Embryonic facial prominence (tissue), 1 donor: ENCODE results near the gene COL24A1.
"Not testable (repeated sequence)": the region's sequence is repeated elsewhere in the genome, so short reads cannot be mapped to it uniquely, and the experiment has no call there.

Experiments
- DNase-seq: peaks from one replicate; pipeline ENCODE4 v3.0.0-alpha.2; 2016; ENCODE audit errors: extremely low spot score

Gene COL24A1

DNA sequence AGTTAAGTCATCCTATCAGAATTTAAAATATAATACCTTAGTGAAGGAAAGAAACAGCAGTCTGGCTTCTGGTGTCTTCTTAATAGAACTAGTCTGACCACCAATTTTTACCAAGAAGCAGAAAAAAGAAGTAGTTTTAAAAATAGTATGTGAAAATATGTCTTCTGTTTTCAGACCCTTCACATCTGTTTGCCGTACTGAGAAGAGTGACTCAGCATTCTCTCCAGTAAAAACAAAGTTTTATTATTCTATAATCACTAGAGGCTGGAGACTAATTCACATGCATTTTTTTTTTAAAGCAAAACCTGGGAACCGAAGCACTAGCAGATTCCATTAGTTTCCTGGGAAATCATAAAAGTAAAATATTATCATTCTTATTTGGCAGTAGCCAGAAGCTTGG is 163.8 kb downstream of the COL24A1 start:
- DNase-seq = peak; percentile 21

DNA sequence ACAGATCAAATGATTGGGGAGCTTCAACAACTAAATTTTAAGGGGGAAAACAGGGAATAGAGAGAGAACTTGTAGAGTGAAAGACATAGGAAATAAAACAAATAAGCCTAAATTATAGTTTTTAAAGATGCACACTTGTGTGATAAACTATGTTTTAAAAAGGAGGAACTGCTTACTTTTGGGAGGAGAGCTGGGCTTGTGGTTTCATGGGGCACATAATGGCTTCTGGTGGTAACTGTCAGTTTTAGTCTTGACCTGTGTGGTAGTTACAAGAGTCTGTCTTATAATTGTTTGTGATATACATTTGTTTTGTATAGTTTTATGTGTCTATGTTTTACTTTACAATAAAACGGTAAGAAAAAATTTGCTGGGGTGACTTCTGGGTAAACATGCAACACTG is 165.3 kb downstream of the COL24A1 start:
- no peak for DNase-seq

DNA sequence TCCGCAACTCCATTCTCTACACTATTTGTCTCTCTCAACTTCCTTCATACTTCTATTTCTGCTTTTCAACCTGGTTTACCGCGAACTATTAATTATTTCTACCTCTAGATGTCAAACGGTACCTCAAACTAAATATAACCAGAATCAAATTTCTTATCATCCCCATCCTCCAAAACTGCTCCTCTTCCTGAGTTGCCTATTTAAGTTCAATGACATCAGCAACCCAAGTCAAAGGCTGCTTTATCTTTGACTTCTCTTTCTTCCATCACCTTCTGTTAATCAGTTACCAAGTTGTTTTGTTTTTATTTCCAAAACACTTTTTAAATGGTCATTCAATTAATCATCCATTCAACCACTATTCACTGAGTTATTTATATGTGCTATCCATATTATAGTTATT is 171.9 kb downstream of the COL24A1 start:
- DNase-seq = no peak

DNA sequence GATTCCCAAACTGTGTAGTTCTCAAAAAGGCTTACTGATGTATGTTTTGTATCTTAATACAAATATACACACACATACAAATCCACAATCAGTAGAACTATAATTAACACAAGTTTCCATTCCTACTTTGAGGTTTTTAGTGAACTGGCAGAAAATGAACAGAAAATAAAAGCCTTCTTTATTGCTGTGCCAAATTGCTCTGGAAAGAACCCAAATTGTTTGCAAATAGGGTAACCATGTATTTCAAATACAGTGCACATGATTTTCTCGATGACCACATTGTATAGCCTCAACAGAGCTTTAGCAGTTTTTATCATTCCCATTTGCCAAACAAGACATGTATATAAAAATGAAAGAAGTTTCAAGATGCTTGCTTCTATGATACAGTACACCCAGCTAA is 173.3 kb downstream of the COL24A1 start:
- DNase-seq = no peak

DNA sequence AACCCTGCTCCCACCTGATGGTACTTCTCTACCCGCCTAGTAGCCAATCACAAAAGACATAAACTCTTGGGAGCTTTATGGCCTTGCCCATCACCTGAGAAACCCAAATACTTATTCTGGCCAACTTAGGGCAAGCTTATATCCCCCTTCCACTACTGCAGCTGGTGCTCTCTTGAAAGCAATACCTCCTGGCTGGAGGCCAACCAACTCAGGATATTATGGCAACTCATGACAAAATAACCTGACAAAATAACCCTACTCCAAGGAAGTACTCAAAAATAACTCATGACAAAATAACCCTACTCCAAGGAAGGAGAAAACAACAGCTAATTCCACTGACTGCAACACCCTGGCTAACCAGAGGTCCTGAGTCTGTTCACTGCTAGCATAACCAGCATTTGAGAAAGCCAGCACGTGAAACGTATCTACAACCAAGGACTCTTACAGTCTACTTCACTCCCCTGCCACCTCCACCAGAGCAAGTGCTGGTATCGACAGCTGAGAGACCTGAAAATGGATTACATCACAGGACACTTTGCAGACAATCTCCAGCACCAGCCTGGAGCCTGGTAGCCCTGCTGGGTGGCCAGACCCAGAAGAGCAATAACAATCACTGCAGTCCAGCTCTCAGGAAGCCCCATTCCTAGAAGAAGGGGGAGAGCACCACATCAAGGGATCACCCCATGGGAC is 179.9 kb downstream of the COL24A1 start:
- no peak for DNase-seq

DNA sequence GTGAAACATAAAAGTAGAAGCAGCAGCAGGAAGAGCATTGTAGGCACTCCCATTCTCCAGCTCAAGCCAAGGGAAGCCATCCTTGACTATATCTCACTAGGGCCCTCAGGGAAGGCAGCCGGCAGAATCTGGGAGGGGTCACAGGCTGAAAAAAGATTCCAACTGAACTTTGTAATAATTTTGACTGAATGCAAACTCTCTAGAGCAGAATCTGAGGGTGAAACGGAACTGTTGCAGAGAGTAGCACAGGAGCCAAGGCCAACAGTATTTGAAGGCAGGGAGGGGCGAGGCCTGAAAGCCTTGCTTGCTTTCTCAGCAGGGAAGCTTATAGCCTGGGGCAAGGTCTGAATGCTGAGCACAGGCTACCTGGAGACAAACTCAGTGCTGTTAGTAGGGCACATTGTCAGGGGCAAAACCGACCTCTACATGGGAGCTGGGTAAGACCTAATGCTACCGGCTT is 180.6 kb downstream of the COL24A1 start:
- DNase-seq = no peak

DNA sequence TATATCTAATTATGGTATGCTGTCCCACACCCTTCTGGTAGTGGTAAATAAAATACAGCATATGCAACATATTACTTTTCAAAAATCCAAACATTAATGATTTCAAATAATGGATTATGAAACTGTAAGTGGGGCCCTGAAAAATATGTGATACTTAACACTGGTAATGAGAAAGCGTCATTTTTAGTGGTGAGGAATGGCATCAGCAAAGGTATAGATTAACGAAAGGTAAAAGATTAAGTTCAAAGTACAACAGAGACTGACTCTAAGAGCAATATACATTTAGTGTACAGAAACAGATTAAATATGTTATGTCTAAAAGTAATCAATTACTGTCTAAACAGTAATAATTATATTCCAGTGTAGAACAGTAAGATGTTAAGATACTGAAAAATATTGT is 194.1 kb downstream of the COL24A1 start:
- DNase-seq = no peak

DNA sequence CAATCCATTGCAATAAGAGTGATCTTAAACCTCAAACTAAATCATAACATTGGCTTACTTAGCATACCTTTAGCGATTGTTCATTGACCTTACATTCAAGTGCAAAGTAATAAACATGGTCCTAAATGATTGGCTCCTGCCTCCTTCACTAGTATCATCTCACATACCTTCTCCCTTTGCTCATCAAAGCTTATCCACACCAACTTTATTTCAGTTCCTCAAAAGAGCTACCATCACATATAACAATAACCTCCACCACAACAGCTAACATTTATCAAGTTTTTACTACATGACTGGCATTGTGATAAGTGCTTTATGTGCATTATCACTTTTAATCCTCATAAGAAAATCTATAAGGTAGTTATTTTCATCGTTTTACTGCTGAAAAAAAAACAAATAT is 198.8 kb downstream of the COL24A1 start:
- no peak for DNase-seq

DNA sequence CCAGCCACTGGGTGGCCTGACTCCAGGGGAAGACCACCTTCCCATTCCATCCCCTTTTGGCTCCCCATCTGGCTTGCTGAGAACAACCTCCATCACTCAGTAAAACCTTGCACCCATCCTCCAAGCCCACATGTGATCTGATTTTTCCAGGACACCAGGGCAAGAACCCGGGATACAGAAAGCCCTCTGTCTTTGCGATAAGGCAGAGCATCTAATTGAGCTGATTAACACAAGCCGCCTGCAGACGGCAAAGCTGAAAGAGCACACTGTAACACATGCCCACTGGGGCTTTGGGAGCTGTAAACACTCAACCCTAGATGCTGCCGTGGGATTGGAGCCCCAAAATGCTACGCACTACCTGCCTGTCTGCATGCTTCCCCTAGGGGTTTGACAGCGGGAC is 201.4 kb downstream of the COL24A1 start:
- DNase-seq = not testable (repeated sequence)

DNA sequence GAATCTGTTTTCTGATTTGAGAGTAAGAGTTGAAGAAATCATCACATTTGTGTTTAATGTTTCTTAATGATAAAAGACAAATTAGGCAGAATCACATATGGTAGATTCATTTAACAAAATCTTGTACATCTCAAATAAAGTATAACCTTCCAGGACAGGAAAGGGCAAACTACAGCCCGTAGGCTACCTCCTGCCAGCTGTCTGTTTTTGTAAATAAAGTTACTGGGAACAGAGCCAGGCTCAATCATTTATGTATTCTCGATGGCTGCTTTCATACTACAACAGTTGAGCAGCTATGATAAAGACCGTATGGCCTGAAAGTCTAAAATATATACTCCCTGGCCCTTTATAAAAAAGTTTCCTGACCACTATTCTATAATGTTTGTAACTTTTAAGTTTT is 204.1 kb downstream of the COL24A1 start:
- no peak for DNase-seq

DNA sequence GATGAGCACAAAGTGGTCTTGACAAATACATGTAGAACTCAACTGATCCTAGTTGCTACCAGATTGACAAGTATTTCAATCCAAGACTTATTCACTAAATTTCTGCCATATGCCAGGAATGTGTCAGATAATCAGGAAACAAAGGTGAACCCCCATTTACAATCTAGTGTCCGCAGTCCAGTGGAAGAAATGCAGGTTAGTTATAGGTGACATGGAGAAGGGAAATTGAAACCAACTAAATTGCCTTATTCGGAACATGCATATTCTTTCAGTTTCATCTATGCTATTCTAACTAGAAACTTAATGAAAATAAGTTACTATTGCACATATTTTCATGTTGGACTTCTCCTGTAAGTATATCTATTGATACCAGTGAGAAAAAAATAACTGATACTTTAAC is 209.4 kb downstream of the COL24A1 start:
- no peak for DNase-seq

DNA sequence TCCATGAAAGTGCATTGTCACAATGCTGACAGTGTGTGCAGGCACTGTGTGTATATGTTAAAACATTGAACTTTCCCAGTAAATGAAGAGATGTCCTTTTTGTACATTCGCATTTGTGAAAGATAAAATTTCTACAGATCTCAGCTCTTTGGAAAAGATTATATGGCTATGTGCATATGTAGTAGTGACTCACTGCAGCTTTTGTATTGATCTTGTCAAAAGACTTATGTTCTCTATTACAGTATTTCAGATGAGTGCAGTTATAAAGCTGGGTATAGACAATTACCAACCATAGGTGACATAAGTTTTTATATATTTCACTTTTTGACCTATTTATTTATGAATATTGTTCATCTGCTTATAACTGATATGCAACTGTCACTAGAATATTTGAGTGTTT is 212.6 kb downstream of the COL24A1 start:
- no peak for DNase-seq

DNA sequence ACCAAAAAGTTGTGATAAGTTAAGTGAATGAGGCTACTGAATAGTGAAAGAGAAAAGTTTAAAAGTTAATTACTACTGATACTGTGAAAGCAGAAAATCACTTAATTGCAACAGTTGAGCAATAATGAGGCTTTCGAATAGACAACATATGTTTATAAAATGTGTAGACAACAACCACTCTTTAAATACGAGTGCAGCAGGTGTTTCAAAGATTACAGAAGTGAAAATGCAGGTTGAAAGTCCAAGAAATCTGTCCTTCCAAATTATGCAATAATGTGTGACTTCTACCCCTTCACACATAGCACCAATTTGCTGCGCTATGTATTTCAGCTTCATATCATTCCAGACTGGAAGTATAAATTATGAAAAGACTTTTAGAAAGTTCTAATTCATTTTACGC is 213.0 kb downstream of the COL24A1 start:
- DNase-seq = no peak

DNA sequence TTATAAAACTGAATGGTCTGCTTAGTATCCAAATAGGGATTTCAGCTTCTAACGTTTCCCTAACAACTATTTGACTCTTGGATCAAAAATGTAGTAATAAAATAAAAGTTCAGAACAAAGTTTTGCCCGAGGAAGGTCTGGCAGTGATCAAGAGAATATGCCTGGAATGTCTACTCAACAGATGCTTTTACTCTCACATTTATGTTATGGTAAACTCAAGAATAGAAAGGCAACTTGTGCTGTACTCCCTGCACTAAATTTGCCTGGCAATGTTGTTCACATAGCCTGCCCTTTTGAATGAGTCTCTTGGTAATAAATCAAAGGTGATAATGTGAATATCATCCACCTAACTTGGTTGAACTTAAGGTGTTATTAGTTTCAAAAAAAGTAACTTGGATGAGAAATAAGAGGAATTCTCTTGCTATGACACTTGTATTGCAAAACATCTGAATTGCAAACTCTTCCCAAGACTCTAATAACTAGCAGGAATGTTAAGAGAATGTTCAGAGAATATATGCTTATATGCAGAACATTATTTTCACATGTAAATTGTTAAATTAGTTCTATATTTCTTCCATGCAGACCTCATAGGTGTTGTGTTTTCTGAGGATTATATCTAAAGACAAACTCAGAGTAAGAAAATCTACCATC is 215.8 kb downstream of the COL24A1 start:
- DNase-seq = peak; percentile 77

DNA sequence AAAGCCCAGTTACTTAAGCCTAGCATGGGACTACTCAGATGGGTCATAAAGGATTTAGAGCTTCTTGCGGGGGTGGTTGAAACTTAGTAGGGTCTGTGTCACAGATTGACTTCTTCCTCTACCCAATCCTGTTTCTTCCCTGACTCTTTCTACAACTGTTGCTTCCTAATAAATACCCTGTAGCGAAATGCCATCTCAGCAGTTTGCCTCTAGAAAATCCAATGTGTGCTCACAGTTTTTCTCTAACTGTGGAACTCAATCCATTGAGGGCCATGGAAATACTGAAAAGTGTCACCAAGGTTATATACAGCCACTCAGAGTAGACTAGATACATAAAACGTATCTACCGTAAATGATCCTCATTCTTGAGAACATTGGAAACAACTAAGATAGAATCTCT is 217.7 kb downstream of the COL24A1 start:
- no peak for DNase-seq

DNA sequence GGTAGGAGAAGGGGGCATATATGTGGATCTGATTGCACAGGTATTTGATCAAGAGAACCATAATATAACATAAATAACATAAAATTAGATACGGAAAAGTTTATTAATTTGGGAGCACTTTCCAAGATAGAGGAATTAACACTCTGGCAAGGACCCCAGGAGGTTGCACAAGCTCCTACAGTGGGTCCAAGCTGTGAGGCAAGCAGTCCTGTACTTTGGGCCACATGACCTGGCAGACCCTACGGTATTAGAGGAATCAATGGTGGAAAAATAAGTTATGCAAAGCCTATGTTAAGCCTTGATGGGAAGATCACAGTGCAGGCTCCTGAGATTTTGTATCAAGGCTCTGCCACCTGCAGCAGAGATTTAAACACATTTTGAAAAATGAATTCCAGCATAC is 220.1 kb downstream of the COL24A1 start:
- no peak for DNase-seq

DNA sequence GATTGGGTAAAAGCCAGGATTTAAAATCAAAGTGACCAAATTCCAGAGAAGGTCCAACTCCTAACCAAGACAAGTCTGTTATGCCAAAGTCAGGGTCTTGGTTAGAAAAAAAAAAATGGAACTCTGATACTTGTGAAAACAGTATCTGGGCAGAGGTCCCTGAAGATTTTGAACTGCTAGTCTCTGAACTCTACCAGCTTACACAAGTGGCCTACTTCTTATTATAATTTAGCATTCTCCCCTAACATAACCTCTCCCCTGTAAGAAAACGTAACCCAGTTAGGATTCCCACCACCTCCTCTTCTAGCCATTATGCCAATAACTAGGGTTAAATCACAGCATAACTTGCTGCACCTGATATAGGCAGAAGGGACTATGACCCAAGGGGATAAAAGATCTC is 220.5 kb downstream of the COL24A1 start:
- no peak for DNase-seq

DNA sequence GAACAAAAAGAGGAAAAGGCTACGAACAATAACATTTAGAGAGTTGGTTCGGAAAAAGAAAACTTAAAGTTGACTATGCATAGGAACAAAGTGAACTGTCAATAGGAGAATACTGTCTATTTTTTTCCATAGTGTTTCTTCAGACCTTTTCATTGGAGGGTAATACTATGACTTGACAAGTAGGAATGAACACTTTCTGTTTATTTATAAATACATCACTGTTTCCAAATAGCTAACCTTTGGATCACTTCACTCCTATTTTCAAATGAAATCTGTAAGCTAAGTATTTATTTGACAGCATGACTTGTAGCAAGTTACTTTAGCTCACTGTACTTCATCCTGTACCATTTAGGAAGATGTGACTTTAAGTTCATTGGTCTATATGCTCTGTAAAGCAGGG is 221.3 kb downstream of the COL24A1 start:
- DNase-seq = no peak

DNA sequence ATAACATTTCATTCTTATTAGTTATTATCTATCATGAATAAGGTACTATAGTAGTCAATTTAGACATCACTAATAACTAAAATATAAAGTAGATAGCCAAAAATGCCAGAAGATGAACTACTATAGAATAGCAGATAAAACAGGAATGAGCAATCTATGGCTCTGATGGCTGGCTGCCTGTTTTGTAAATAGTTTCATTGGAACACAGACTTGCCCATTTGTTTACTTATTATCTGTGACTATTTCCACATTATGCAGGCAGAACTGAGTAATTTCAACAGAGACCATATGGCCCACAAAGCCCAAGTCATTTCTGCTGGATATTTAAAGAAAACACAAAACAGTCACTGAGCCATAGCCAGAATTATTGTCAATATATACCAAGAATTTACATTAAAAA is 222.1 kb downstream of the COL24A1 start:
- DNase-seq = no peak

DNA sequence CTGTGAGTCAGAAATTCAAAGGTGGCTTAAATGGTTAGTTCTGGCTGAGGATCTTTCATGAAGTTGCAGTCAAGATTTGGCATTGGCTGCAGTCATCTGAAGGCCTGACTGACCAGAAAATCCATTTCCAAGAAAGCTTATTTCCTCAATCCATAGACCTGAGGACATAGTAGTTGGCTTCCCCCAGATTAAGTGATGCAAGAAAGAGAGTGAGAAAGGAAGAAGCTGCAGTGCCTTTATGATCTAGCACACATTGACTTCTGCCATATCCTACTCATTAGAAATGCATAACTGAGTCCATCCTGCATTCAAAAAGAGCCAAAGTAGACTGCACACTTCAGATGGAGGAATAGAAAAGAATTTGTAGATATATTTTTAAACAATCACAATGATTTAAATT is 222.6 kb downstream of the COL24A1 start:
- DNase-seq = no peak

DNA sequence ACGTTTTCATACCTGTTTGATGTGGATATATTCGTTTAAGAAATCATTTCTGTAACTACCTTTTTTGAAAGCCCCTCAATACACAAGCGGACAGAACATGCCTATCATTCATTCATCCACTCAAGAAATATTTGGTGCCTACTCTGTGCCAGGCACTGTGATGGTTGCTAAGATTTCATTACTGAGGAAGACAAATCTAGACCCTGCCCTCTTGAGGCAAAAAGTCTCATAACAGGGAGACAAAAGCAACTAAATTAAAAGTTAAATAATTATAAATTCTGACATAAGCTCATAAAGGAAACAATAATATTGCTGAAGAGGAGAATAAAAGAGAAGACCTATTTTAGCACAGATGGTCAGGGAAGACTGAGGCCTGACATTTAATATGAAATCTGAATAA is 244.8 kb downstream of the COL24A1 start:
- no peak for DNase-seq

DNA sequence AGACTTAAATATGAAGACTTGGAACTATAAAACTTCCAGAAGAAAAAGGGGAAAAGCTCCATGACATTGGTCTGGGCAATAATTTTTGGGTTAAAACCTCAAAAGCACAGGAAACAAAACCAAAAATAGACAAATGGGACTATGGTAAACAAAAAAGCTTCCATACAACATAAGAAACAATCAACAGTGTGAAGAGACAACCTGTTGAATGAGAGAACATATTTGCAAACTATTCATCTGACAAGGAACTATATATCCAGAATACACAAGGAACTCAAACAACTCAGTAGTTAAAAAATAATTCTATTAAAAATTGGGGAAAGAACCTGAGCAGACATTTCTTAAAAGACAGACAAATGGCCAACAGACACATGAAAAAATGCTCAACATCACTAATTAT is 255.7 kb downstream of the COL24A1 start:
- DNase-seq = no peak

DNA sequence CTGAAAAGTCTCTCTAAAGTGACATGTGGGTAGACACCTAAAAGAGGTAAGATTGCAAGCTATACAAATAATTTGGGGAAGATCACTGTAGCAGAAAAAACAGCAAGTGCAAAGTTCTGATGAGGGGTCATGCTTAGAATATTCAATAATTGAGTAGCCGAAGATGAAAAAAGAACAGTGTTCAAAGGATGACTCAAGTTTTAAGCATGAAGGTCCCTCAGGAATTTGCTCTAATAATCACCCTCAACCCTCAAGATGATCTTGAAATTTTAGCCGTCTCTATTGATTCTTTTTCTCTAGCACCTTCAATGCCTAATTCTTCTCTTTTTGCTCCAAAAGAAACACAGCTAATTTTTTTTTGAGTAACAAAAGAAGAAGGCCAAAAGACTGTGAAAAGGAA is 257.7 kb downstream of the COL24A1 start:
- DNase-seq = no peak

DNA sequence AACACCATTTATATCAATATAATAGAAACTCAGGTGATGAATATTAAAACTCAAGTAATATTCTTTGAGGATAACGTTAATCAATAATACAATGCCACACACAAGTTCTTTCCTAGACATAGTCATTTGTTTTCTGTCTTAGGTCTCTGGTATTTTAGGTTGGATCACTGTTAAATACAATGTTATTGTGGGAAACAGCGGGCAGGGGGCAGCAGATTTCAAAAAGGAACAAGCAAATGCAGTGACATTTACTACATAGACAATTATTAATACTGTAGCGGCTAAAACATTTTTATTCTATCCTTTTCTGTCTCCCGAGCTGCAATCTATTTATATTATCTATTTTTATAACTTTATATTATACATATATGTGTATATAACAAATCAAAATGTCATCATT is 261.9 kb downstream of the COL24A1 start:
- no peak for DNase-seq
